Astrocyte of the spinal cord (primary cell): ENCODE data around the gene UST.

Source experiments
- DNase-seq: peaks from one replicate; pipeline ENCODE4 v3.0.0; 2011; ENCODE audit warnings: low read depth, low spot score
- H3K4me3 ChIP-seq: 2 replicates; pipeline ENCODE4 v1.5.1; 2011; ENCODE audit warnings: low read depth, mild to moderate bottlenecking, low read length, moderate library complexity
- in situ Hi-C: cut with HindIII; loops from 2 replicates; pipeline ENCODE4 v1.10.0; 2017; ENCODE audit warnings: low sequenced_read_pairs
- TF ChIP-seq, protein P1 (sequence below): IDR thresholded peaks from 2 replicates; pipeline ENCODE4 v1.5.1; 2012; ENCODE audit warnings: low read depth, mild to moderate bottlenecking, low read length, inconsistent platforms

The UST gene

DNA sequence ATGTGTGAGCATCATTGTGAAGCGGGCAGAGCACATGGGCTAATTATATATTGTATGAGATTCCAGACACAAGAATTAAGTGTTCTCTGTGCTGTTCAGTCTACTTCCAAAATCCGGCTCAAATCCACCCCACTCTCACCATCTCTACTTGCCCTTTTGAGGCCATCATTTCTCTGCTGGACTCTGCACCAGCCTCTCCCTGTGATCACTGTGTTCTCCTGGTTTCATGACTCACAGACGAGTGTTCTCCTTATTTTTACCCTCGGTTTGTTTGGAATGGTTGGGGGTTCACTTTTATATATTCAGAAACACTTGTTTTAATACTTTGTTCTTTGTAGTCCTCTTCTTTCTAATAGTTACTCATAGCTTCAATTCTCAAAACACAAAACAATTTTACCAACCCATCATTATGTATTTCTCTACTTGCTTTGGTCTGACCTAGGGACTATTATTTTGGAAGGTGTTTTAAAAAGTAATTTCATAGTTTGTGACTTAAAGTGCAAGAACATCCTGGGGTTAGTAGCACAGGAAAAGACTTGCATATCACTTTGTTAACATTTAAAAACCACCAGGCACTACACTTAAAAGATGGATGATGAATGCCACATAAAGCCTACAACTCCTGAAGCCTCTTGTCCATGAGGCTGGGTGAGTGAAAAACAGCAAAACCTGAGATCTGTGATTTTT lies 82.7 kb downstream of the UST start:
- TF ChIP-seq, protein P1, sequence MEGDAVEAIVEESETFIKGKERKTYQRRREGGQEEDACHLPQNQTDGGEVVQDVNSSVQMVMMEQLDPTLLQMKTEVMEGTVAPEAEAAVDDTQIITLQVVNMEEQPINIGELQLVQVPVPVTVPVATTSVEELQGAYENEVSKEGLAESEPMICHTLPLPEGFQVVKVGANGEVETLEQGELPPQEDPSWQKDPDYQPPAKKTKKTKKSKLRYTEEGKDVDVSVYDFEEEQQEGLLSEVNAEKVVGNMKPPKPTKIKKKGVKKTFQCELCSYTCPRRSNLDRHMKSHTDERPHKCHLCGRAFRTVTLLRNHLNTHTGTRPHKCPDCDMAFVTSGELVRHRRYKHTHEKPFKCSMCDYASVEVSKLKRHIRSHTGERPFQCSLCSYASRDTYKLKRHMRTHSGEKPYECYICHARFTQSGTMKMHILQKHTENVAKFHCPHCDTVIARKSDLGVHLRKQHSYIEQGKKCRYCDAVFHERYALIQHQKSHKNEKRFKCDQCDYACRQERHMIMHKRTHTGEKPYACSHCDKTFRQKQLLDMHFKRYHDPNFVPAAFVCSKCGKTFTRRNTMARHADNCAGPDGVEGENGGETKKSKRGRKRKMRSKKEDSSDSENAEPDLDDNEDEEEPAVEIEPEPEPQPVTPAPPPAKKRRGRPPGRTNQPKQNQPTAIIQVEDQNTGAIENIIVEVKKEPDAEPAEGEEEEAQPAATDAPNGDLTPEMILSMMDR: no peak
- DNase-seq: no peak
- in situ Hi-C loops: no loop called here
- no peak overlapping the region for H3K4me3 ChIP-seq

DNA sequence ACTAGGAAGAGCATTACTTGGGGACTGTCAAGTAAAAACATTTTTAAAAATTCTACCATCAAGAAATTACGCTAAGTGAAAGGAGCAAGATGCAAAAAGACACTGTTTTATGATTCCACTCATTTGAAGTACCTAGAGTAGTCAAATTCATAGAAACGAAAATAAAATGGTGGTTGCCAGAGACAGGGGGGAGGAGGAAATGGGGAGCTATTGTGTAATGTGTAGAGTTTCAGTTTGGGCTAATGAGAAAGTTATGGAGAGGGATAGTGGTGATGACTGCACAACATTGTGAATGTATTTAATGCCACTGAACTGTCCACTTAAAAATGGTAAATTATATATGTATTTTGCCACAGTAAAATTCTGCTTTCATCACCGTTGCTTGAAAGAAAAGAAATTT lies 83.8 kb downstream of the UST start:
- TF ChIP-seq, protein P1: no peak
- in situ Hi-C loops: no loop called here
- DNase-seq: no peak
- H3K4me3 ChIP-seq: no peak overlapping the region

DNA sequence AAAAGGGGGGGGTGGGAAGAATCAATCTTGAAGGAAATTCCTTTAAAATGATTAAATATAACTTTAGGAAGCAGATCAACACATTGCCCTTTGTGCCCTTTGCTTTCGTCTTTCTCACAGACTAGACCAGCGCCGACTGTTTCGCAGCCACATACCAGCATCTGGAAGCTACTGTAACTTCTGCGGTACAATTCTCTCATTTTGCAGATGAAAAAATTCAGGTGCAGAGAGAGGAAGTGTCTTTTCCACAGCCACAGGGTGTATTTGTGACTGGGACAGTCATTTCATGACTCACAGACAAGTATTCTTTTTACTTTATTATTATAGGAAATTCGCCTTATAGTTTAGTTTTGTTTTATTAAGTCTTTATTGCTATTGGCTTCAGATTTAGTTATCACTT lies 84.2 kb downstream of the UST start:
- in situ Hi-C loops: no loop called here
- TF ChIP-seq, protein P1: no peak
- no peak overlapping the region for H3K4me3 ChIP-seq
- no peak for DNase-seq

DNA sequence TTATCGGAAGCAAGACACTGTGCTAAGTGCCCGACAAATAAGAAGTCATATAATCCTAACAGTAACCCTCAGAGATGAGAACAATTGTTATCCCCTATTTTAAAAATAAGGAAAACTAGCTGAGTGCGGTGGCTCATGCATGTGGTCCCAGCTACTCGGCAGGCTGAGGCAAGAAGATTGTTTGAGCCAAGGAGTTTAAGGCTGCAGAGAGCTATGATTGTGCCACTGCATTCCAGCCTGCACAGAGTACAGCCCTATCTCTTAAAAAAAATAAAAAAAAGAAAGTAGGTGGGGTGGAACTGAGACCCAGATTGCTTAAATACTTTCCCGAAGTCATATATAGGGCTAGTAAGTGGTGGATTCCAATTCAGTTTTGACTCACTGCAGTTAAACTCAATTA lies 84.7 kb downstream of the UST start:
- no peak for DNase-seq
- in situ Hi-C loops: no loop called here
- no peak overlapping the region for H3K4me3 ChIP-seq
- TF ChIP-seq, protein P1: no peak

DNA sequence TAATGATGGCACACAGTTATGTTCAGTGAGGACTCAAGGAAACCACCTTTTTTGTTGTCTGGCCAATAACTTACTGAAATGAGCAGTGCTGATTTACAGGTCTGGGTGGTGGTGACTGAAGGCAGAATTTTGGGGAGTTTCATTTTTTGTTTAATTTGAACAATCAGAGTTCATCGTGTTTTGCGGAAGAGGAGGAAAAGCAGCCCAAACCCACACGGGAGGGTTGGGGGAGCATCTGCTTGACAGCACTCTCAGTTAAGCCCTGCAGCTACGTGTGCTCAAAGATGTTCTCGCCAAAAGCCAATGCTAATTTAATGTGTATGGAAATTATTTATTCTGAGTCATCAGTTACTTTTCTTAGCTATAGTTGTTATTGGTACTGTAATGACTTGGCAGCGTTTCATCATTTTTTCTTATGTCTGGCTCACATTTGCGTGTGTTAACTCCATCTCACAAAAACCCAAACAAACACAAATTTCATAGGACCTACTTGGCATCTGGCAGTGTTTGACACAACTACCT lies 89.2 kb downstream of the UST start:
- in situ Hi-C loops: no loop called here
- peak; percentile 75 for DNase-seq
- H3K4me3 ChIP-seq: no peak overlapping the region
- TF ChIP-seq, protein P1: no peak

DNA sequence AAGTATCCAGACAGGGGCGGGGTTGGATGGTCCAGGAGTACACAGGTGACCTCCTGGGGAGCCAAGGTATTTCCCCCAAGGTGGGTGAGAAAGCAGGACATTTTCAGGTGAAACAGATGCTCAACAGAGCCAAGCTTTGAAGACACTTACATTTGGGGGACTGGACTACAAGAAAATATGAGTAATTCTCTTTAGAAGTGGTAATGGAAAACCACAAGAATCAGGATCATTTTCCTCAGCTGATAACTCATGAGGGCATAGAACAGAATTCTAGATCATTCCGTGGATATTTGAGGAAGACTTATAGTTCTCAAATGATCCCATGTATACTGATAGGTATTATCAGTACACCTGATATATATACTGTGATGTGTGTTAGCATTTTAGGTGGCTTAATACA lies 89.9 kb downstream of the UST start:
- no peak for DNase-seq
- in situ Hi-C loops: no loop called here
- no peak overlapping the region for H3K4me3 ChIP-seq
- TF ChIP-seq, protein P1: no peak

DNA sequence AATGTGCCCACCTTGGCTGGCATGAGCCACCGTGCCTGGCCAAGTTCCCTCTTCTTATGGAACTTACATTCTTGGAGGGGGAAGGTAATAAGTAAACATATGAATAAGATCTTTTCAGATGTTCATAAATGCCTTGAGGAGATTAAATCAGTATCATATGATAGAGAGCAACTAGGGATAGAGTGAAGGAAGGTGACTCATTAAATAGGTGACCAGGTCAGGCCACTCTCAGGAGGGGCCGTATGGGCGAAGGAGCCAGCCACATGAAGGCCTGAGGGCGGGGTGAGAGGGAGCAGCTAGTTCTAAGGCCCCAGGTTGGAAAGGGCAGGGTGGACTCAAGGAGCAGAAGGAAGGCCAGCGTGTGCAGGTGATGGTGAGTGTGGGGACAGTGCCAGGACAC lies 91.1 kb downstream of the UST start:
- in situ Hi-C loops: no loop called here
- TF ChIP-seq, protein P1: no peak
- no peak for DNase-seq
- no peak overlapping the region for H3K4me3 ChIP-seq
